Prostate gland (tissue), 2 donors: Measurements from ENCODE around the gene ARHGAP25. TPM values are rescaled to one million over a fixed set of nuclear protein-coding genes. Genes with fewer than 3 reads are reported as not detected.

Experiments
- DNase-seq: peaks from one replicate; pipeline ENCODE4 v3.0.0-alpha.2; 2019; ENCODE audit warnings: low spot score
- H3K27ac ChIP-seq, 2 donors: fragments of 200-600 bp; sonication (generic); 2 replicates each; pipeline ENCODE4 v1.5.1; 2017 to 2019
- H3K27me3 ChIP-seq: fragments of 200-600 bp; sonication (generic); replicated peaks from 2 replicates; pipeline ENCODE4 v1.5.1; 2019; ENCODE audit not compliant: insufficient read depth
- H3K36me3 ChIP-seq, 2 donors: fragments of 200-600 bp; sonication (generic); 1 replicate in 1 of 2; 2 replicates in 1 of 2; pipeline versions ENCODE4 v1.5.1 to v1.8.1; 2017 to 2019
- H3K4me1 ChIP-seq: fragments of 200-600 bp; sonication (generic); replicated peaks from 2 replicates; pipeline ENCODE4 v1.5.1; 2019
- H3K4me3 ChIP-seq, 2 donors: fragments of 200-600 bp; sonication (generic); 2 replicates each; pipeline ENCODE4 v1.5.1; 2017 to 2019
- H3K9me3 ChIP-seq: fragments of 200-600 bp; sonication (generic); 2 replicates; pipeline ENCODE4 v1.5.1; 2017
- CTCF ChIP-seq, 4 experiments: fragments of 200-600 bp in 2 of 4; fragments of 450-650 bp in 2 of 4; sonication (generic) in 2 of 4; IDR thresholded peaks; 1 replicate in 3 of 4; 2 replicates in 1 of 4; pipeline ENCODE4 v1.5.1; 2016 to 2019; ENCODE audit warnings: antibody characterized with exemption in 4 of 4, mild to moderate bottlenecking in 2 of 4, moderate library complexity in 2 of 4
- POLR2A ChIP-seq: fragments of 450-650 bp; IDR thresholded peaks from one replicate; pipeline ENCODE4 v1.6.1; 2016; ENCODE audit warnings: antibody characterized with exemption, mild to moderate bottlenecking
- POLR2AphosphoS5 ChIP-seq: sonication (generic); formaldehyde crosslinking; IDR thresholded peaks from one replicate; pipeline ENCODE4 v1.6.1; 2017; ENCODE audit warnings: antibody characterized with exemption
- WGBS: methylation state at CpG from one replicate; pipeline ENCODE4 v1.1.5; 2018; 5-methylcytosine and 5-hydroxymethylcytosine counted together
- intact Hi-C: fragments of 100-400 bp; cut with DNase I; formaldehyde crosslinking; loops from one replicate; pipeline ENCODE4 v1.14.2; 2022
- total RNA-seq, 2 donors: library from RNA; depleted of rRNA; stranded (reverse); fragments of >200 nt; gene quantifications; one replicate each; pipeline ENCODE4 v1.1.0, GENCODE V29; 2016

ARHGAP25 gene
- total RNA-seq, 2 donors from 2014 or later, result 5.0 to 6.2 TPM

- intact Hi-C loops, result no loop called here
- no peaks in the 10 kb centered on the region for H3K9me3 ChIP-seq
- no peak overlapping the region for H3K27ac ChIP-seq
- TF ChIP-seq POLR2A, result no peak
- TF ChIP-seq CTCF (IDR thresholded peaks at IDR 0.05), result no peak
- no peak for TF ChIP-seq POLR2AphosphoS5
- no peaks in the 10 kb centered on the region for H3K36me3 ChIP-seq
- no peaks in the 10 kb centered on the region for H3K27me3 ChIP-seq
- 48% methylated on average over 7 of the region's 7 CpGs for WGBS
- H3K4me3 ChIP-seq, result no peak overlapping the region
- DNase-seq, result no peak
- H3K4me1 ChIP-seq, result no peaks in the 10 kb centered on the region
Observed at GRCh38 chr2:68790600-68790999, 56.0 kb downstream of the ARHGAP25 start.

- intact Hi-C loops, result no loop called here
- H3K27me3 ChIP-seq, result no peaks in the 10 kb centered on the region
- no peaks in the 10 kb centered on the region for H3K9me3 ChIP-seq
- no peak for TF ChIP-seq CTCF (IDR thresholded peaks at IDR 0.05)
- TF ChIP-seq POLR2AphosphoS5, result no peak
- TF ChIP-seq POLR2A, result no peak
- 20% methylated on average over 1 of the region's 1 CpG for WGBS
- DNase-seq, result no peak
- H3K27ac ChIP-seq, result no peak overlapping the region
- no peaks in the 10 kb centered on the region for H3K4me1 ChIP-seq
- H3K36me3 ChIP-seq, result no peaks in the 10 kb centered on the region
- H3K4me3 ChIP-seq, result no peak overlapping the region
Observed at GRCh38 chr2:68791914-68792313, 57.3 kb downstream of the ARHGAP25 start.

GRCh38 chr2:68792751-68793150, 58.1 kb downstream of the ARHGAP25 start:
- no peaks in the 10 kb centered on the region for H3K4me1 ChIP-seq
- H3K27me3 ChIP-seq, result no peaks in the 10 kb centered on the region
- no peak overlapping the region for H3K27ac ChIP-seq
- no peak for DNase-seq
- no peak for TF ChIP-seq CTCF (IDR thresholded peaks at IDR 0.05)
- TF ChIP-seq POLR2AphosphoS5, result no peak
- TF ChIP-seq POLR2A, result no peak
- H3K9me3 ChIP-seq, result no peaks in the 10 kb centered on the region
- WGBS, result 97% methylated on average over 4 of the region's 4 CpGs
- no peak overlapping the region for H3K4me3 ChIP-seq
- H3K36me3 ChIP-seq, result no peaks in the 10 kb centered on the region
- intact Hi-C loops, result no loop called here

GRCh38 chr2:68796295-68796905, 61.8 kb downstream of the ARHGAP25 start:
- H3K4me1 ChIP-seq, result no peaks in the 10 kb centered on the region
- no peak overlapping the region for H3K4me3 ChIP-seq
- H3K36me3 ChIP-seq, result no peaks in the 10 kb centered on the region
- H3K27ac ChIP-seq, result no peak overlapping the region
- TF ChIP-seq POLR2A, result no peak
- TF ChIP-seq POLR2AphosphoS5, result no peak
- no peak for TF ChIP-seq CTCF (IDR thresholded peaks at IDR 0.05)
- no peaks in the 10 kb centered on the region for H3K27me3 ChIP-seq
- WGBS, result 71% methylated on average over 3 of the region's 3 CpGs
- no peak for DNase-seq
- intact Hi-C loops, result no loop called here
- no peaks in the 10 kb centered on the region for H3K9me3 ChIP-seq

GRCh38 chr2:68798569-68798968, 64.0 kb downstream of the ARHGAP25 start:
- no peak for DNase-seq
- Histone ChIP-seq H3K36me3 (no peaks in the 10 kb centered on the region), H3K27me3 (no peaks in the 10 kb centered on the region), H3K27ac (no peak overlapping the region), H3K4me1 (no peaks in the 10 kb centered on the region), H3K9me3 (no peaks in the 10 kb centered on the region), H3K4me3 (no peak overlapping the region)
- intact Hi-C loops, result no loop called here
- TF ChIP-seq POLR2A, result no peak
